ENCODE measurements around the gene ST6GAL1. TPM values are rescaled to one million over a fixed set of nuclear protein-coding genes. Genes with fewer than 3 reads are reported as not detected.
A peak's percentile ranks its signal among the peaks of the same experiment; 100 is the strongest.

ST6GAL1 gene
- total and polyA plus RNA-seq, 2 of the 13 experiments (the other 11 are each of a cell fraction or from before 2014, with no cell fraction given) = 79.9 to 164 TPM

DNA sequence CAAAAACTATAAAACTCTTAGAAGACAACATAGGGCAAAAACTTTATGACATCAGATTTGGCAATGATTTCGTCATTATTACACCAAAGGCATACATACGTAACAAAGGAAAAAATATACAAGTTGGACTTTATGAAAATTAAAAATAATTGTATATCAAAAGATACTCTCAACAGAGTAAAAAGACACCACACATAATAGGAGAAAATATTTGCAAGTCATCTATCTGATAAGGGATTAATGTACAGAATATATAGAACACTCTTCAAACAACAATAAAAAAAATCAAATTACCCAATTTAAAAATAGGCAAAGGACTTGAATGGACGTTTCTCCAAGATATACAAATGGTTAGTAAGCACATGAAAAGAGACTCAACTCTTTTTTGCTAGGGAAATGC is 131.4 kb downstream of the ST6GAL1 start:
- H3K4me3 ChIP-seq (replicated peaks in 1 of 3; ENCODE audit: insufficient read depth in 1 of 3, low read depth in 2 of 3, low read length in 3 of 3) = no peak overlapping the region
- intact Hi-C loops (cut with micrococcal nuclease; ENCODE audit: unreplicated experiment) (loop anchor here (2.0 to 5.0 kb wide), 2 partner anchors 23 to 129 kb away; partner anchors contain the start of gene ST6GAL1), in situ Hi-C loops (cut with HindIII; ENCODE audit: extremely low pct_ligation_motif_present, low pct_unique_long_range_greater_than_20kb) (loop anchor here (10.0 kb wide), 1 partner anchor 127 kb away; the partner anchor contains the start of gene ST6GAL1)
- peak overlapping the region; percentile 27 for H3K27ac ChIP-seq (ENCODE audit: extremely low read length, insufficient read depth, low read length)
- CTCF ChIA-PET (ENCODE audit: low intra/inter-chr PET ratio, low total read pairs) = no interaction called here
- FAIRE-seq (no peak), DNase-seq (ENCODE audit: low spot score) (no peak), ATAC-seq (no peak)
- H3K9me3 ChIP-seq (ENCODE audit: low read length) = no peaks in the 10 kb centered on the region
- no peak overlapping the region for H3K4me2 ChIP-seq (ENCODE audit: low read depth, low read length)
- H3K79me2 ChIP-seq (ENCODE audit: insufficient read depth, low read length) = peaks cover 41% of the 10 kb centered on the region
- peaks cover 25 to 69% of the 10 kb centered on the region in 2 experiments for H3K36me3 ChIP-seq (replicated peaks in 1 of 2; ENCODE audit: control insufficient read depth in 1 of 2, insufficient read depth in 2 of 2, low read length in 2 of 2)
- POLR2A ChIA-PET = interaction anchor here (1.5 kb wide), 1 partner anchor 20 kb away, joined by 8 read pairs; no protein-coding TSS in a partner anchor
- peaks cover 32% of the 10 kb centered on the region for H4K20me1 ChIP-seq (ENCODE audit: insufficient read depth, low read length)
- no TSS peak for BruUV-seq (replicated peaks)
- H3K27me3 ChIP-seq (ENCODE audit: control insufficient read depth in 1 of 2, insufficient read depth in 2 of 2, low read length in 2 of 2) = no peaks in the 10 kb centered on the region
- 98% methylated on average over 3 of the region's 3 CpGs for WGBS (ENCODE audit: low lambda C conversion rate)
- H3K9ac ChIP-seq (ENCODE audit: insufficient read depth, low read depth, low read length) = no peak overlapping the region
- peaks cover 67% of the 10 kb centered on the region for H3K4me1 ChIP-seq (ENCODE audit: insufficient read depth, low read length)
- H2AFZ ChIP-seq (ENCODE audit: low read length) = no peak overlapping the region
- TF ChIP-seq, protein P1, sequence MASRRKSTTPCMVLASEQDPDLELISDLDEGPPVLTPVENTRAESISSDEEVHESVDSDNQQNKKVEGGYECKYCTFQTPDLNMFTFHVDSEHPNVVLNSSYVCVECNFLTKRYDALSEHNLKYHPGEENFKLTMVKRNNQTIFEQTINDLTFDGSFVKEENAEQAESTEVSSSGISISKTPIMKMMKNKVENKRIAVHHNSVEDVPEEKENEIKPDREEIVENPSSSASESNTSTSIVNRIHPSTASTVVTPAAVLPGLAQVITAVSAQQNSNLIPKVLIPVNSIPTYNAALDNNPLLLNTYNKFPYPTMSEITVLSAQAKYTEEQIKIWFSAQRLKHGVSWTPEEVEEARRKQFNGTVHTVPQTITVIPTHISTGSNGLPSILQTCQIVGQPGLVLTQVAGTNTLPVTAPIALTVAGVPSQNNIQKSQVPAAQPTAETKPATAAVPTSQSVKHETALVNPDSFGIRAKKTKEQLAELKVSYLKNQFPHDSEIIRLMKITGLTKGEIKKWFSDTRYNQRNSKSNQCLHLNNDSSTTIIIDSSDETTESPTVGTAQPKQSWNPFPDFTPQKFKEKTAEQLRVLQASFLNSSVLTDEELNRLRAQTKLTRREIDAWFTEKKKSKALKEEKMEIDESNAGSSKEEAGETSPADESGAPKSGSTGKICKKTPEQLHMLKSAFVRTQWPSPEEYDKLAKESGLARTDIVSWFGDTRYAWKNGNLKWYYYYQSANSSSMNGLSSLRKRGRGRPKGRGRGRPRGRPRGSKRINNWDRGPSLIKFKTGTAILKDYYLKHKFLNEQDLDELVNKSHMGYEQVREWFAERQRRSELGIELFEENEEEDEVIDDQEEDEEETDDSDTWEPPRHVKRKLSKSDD (CRISPR knock-in tag; IDR thresholded peaks at IDR 0.05; ENCODE audit: low read depth) = no peak
- TF ChIP-seq TARDBP (CRISPR knock-in tag; IDR thresholded peaks at IDR 0.05) = no peak
- TF ChIP-seq, protein P2, sequence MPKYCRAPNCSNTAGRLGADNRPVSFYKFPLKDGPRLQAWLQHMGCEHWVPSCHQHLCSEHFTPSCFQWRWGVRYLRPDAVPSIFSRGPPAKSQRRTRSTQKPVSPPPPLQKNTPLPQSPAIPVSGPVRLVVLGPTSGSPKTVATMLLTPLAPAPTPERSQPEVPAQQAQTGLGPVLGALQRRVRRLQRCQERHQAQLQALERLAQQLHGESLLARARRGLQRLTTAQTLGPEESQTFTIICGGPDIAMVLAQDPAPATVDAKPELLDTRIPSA (CRISPR knock-in tag; IDR thresholded peaks at IDR 0.05; ENCODE audit: borderline replicate concordance) = no peak
- TF ChIP-seq ZBTB7A (CRISPR knock-in tag; IDR thresholded peaks at IDR 0.05) = no peak
- TF ChIP-seq, protein P3, sequence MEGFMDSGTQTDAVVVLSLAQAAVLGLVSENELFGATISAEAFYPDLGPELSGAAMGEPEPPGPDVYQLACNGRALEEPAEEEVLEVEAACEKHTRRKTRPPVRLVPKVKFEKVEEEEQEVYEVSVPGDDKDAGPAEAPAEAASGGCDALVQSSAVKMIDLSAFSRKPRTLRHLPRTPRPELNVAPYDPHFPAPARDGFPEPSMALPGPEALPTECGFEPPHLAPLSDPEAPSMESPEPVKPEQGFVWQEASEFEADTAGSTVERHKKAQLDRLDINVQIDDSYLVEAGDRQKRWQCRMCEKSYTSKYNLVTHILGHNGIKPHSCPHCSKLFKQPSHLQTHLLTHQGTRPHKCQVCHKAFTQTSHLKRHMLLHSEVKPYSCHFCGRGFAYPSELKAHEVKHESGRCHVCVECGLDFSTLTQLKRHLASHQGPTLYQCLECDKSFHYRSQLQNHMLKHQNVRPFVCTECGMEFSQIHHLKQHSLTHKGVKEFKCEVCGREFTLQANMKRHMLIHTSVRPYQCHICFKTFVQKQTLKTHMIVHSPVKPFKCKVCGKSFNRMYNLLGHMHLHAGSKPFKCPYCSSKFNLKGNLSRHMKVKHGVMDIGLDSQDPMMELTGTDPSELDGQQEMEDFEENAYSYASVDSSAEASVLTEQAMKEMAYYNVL (CRISPR knock-in tag; IDR thresholded peaks at IDR 0.05; ENCODE audit: borderline replicate concordance) = no peak
- no peak for TF ChIP-seq ZNF839 (CRISPR knock-in tag; IDR thresholded peaks at IDR 0.05; ENCODE audit: borderline replicate concordance)
- TF ChIP-seq, protein P4, sequence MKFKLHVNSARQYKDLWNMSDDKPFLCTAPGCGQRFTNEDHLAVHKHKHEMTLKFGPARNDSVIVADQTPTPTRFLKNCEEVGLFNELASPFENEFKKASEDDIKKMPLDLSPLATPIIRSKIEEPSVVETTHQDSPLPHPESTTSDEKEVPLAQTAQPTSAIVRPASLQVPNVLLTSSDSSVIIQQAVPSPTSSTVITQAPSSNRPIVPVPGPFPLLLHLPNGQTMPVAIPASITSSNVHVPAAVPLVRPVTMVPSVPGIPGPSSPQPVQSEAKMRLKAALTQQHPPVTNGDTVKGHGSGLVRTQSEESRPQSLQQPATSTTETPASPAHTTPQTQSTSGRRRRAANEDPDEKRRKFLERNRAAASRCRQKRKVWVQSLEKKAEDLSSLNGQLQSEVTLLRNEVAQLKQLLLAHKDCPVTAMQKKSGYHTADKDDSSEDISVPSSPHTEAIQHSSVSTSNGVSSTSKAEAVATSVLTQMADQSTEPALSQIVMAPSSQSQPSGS (CRISPR knock-in tag; IDR thresholded peaks at IDR 0.05) = no peak
- TF ChIP-seq ZFP82 (CRISPR knock-in tag; IDR thresholded peaks at IDR 0.05; ENCODE audit: borderline replicate concordance) = no peak
- TF ChIP-seq ATF7 (IDR thresholded peaks at IDR 0.05) = 0 out of 2 replicates have a peak, but pooled peaks have one; percentile 31
- no peak for TF ChIP-seq ATF7 (CRISPR knock-in tag; IDR thresholded peaks at IDR 0.05)
- peak; percentile 35; the same call in 1 of the 2 replicates for TF ChIP-seq CEBPB (IDR thresholded peaks at IDR 0.05; ENCODE audit: borderline replicate concordance, low read depth, low read length)
- TF ChIP-seq NFE2L2 (IDR thresholded peaks at IDR 0.05; ENCODE audit: low read length) = peak; percentile 26; the same call in 1 of the 2 replicates
- TF ChIP-seq, protein P5, sequence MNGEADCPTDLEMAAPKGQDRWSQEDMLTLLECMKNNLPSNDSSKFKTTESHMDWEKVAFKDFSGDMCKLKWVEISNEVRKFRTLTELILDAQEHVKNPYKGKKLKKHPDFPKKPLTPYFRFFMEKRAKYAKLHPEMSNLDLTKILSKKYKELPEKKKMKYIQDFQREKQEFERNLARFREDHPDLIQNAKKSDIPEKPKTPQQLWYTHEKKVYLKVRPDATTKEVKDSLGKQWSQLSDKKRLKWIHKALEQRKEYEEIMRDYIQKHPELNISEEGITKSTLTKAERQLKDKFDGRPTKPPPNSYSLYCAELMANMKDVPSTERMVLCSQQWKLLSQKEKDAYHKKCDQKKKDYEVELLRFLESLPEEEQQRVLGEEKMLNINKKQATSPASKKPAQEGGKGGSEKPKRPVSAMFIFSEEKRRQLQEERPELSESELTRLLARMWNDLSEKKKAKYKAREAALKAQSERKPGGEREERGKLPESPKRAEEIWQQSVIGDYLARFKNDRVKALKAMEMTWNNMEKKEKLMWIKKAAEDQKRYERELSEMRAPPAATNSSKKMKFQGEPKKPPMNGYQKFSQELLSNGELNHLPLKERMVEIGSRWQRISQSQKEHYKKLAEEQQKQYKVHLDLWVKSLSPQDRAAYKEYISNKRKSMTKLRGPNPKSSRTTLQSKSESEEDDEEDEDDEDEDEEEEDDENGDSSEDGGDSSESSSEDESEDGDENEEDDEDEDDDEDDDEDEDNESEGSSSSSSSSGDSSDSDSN (CRISPR knock-in tag; IDR thresholded peaks at IDR 0.05) = no peak

Measured in HepG2 (cell line).